ENCODE data around the gene MSH5.

Gene MSH5

GRCh38 chr6:31779908-31780307 is 40.1 kb downstream of the MSH5 start:
- no peak for TF ChIP-seq ZFX (IDR thresholded peaks at IDR 0.05; ENCODE audit: borderline replicate concordance)
- TF ChIP-seq, protein P1, sequence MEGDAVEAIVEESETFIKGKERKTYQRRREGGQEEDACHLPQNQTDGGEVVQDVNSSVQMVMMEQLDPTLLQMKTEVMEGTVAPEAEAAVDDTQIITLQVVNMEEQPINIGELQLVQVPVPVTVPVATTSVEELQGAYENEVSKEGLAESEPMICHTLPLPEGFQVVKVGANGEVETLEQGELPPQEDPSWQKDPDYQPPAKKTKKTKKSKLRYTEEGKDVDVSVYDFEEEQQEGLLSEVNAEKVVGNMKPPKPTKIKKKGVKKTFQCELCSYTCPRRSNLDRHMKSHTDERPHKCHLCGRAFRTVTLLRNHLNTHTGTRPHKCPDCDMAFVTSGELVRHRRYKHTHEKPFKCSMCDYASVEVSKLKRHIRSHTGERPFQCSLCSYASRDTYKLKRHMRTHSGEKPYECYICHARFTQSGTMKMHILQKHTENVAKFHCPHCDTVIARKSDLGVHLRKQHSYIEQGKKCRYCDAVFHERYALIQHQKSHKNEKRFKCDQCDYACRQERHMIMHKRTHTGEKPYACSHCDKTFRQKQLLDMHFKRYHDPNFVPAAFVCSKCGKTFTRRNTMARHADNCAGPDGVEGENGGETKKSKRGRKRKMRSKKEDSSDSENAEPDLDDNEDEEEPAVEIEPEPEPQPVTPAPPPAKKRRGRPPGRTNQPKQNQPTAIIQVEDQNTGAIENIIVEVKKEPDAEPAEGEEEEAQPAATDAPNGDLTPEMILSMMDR (IDR thresholded peaks at IDR 0.05), result no peak
- no peak overlapping the region for H3K27ac ChIP-seq

- no peak for TF ChIP-seq ZFX (IDR thresholded peaks at IDR 0.05; ENCODE audit: borderline replicate concordance)
- TF ChIP-seq, protein P1 (IDR thresholded peaks at IDR 0.05), result no peak
- H3K27ac ChIP-seq, result no peak overlapping the region
Measured at GRCh38 chr6:31780507-31781243, 40.9 kb downstream of the MSH5 start.

DNA sequence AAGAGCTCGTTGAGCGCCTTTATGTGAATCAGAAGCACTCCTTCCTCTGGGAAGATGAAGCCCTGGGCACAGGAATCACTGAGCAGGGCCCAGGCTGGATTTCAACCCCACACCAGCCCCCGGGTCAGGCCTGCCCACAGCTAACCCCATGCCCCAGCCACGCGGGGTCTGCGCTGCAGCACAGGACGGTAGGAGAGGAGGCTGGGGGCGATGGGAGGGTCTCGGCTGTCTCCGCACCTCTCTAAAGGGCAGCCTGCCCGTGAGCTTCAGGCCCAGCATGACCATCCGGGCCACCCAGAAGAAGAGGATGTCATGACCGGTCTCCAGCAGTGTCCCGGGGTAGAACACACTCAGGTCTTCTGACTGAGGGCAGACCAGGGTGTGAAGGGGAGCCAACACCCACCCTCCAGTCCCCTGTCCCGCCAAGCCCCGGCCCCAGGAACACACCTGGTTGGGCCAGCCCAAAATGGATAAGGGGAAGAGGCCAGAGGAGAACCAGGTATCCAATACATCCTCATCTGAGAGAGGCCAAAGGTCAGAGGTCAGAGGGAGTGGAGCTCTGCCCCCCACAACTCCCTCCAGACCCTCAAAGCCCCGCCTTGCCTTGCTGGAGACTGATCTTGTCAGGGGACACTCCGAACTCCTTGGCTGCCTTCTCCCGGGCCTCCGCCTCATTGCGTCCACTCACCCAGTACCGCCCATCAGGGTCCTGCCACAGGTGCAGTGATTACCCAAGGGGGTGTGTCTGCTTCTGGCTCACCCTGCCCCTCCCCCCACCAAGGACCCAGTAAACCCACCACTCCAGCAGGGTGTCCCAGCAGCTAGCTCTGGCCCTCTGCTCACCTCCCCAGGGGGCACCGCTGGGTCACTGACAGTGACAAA is 41.7 kb downstream of the MSH5 start:
- H3K27ac ChIP-seq, result no peak overlapping the region
- TF ChIP-seq, protein P1 (IDR thresholded peaks at IDR 0.05), result no peak
- no peak for TF ChIP-seq ZFX (IDR thresholded peaks at IDR 0.05; ENCODE audit: borderline replicate concordance)

GRCh38 chr6:31782126-31782855 is 42.5 kb downstream of the MSH5 start:
- H3K27ac ChIP-seq, result no peak overlapping the region
- no peak for TF ChIP-seq ZFX (IDR thresholded peaks at IDR 0.05; ENCODE audit: borderline replicate concordance)
- TF ChIP-seq, protein P1 (IDR thresholded peaks at IDR 0.05), result no peak

- no peak overlapping the region for H3K27ac ChIP-seq
- TF ChIP-seq ZFX (IDR thresholded peaks at IDR 0.05; ENCODE audit: borderline replicate concordance), result no peak
- TF ChIP-seq, protein P1 (IDR thresholded peaks at IDR 0.05), result no peak
Measured at GRCh38 chr6:31784098-31784925, 44.5 kb downstream of the MSH5 start.

GRCh38 chr6:31785475-31785874 is 45.7 kb downstream of the MSH5 start:
- TF ChIP-seq, protein P1 (IDR thresholded peaks at IDR 0.05), result no peak
- TF ChIP-seq ZFX (IDR thresholded peaks at IDR 0.05; ENCODE audit: borderline replicate concordance), result no peak

More at GRCh38 chr6:31785475-31785874, 45.7 kb downstream of the MSH5 start:
- no peak overlapping the region for H3K27ac ChIP-seq
